Breast epithelium (tissue), 4 donors: Measurements from ENCODE around the gene DUS2. TPM values are rescaled to one million over a fixed set of nuclear protein-coding genes. Genes with fewer than 3 reads are reported as not detected.

Experiments
- DNase-seq, 2 donors: peaks; one replicate each; pipeline ENCODE4 v3.0.0-alpha.2; 2019; ENCODE audit warnings: low spot score in 2 of 2
- H3K27ac ChIP-seq, 2 donors: fragments of 200-600 bp; sonication (generic) in 1 of 2; one replicate each; pipeline ENCODE4 v1.5.1; 2016 to 2019; ENCODE audit warnings: mild to moderate bottlenecking in 1 of 2
- H3K27me3 ChIP-seq, 2 donors: fragments of 200-600 bp; sonication (generic) in 1 of 2; one replicate each; pipeline versions ENCODE4 v1.5.1 to v1.6.0; 2017 to 2019; ENCODE audit warnings: control low read depth in 1 of 2, mild to moderate bottlenecking in 1 of 2
- H3K36me3 ChIP-seq: fragments of 200-600 bp; one replicate; pipeline ENCODE4 v1.5.1; 2019
- H3K4me1 ChIP-seq, 2 donors: fragments of 200-600 bp; sonication (generic); one replicate each; pipeline ENCODE4 v1.5.1; 2016 to 2019; ENCODE audit warnings: control low read depth in 1 of 2
- H3K4me3 ChIP-seq, 3 donors: fragments of 200-600 bp; sonication (generic); 1 replicate in 2 of 3; 2 replicates in 1 of 3; pipeline ENCODE4 v1.5.1; 2016 to 2019; ENCODE audit warnings: mild to moderate bottlenecking in 3 of 3, moderate library complexity in 2 of 3
- H3K9me3 ChIP-seq, 2 donors: fragments of 200-600 bp; sonication (generic) in 1 of 2; one replicate each; pipeline ENCODE4 v1.5.1; 2016 to 2019; ENCODE audit warnings: control low read depth in 1 of 2
- CTCF ChIP-seq, 3 donors: fragments of 450-650 bp; IDR thresholded peaks; one replicate each; pipeline ENCODE4 v1.5.1; 2016 to 2017; ENCODE audit warnings: antibody characterized with exemption in 3 of 3, mild to moderate bottlenecking in 3 of 3, moderate library complexity in 3 of 3
- POLR2A ChIP-seq: fragments of 450-650 bp; IDR thresholded peaks from one replicate; pipeline ENCODE4 v1.6.1; 2016; ENCODE audit warnings: antibody characterized with exemption, mild to moderate bottlenecking, moderate library complexity
- POLR2AphosphoS5 ChIP-seq, 3 donors: sonication (generic); formaldehyde crosslinking; IDR thresholded peaks; one replicate each; pipeline ENCODE4 v1.6.1; 2017; ENCODE audit warnings: antibody characterized with exemption in 3 of 3
- intact Hi-C: fragments of 100-400 bp; cut with DNase I; formaldehyde crosslinking; loops from one replicate; pipeline ENCODE4 v1.15.1; 2023; ENCODE audit warnings: low total_unique reads
- total RNA-seq, 3 donors: library from RNA; depleted of rRNA; stranded (reverse); fragments of >200 nt; gene quantifications; one replicate each; pipeline ENCODE4 v1.1.0, GENCODE V29; 2016

Gene DUS2
- total RNA-seq, 3 donors from 2014 or later = 6.9 to 10.5 (median 7.7) TPM

- no peak overlapping the region for H3K4me3 ChIP-seq
- no peak overlapping the region for H3K27ac ChIP-seq
- no peak for TF ChIP-seq CTCF (IDR thresholded peaks at IDR 0.05)
- TF ChIP-seq POLR2A = no peak
- no peak for TF ChIP-seq POLR2AphosphoS5 (IDR thresholded peaks at IDR 0.05)
- H3K36me3 ChIP-seq = no peaks in the 10 kb centered on the region
- no peaks in the 10 kb centered on the region for H3K9me3 ChIP-seq
- H3K4me1 ChIP-seq = no peaks in the 10 kb centered on the region
- no peak for DNase-seq
- H3K27me3 ChIP-seq = no peaks in the 10 kb centered on the region
- intact Hi-C loops = no loop called here
Measured at GRCh38 chr16:68062910-68063393, 39.9 kb downstream of the DUS2 start.

GRCh38 chr16:68064791-68065365, 41.8 kb downstream of the DUS2 start:
- Histone ChIP-seq H3K27ac (peak overlapping the region in 1 of 2 donors; percentile 48), H3K27me3 (no peaks in the 10 kb centered on the region), H3K9me3 (no peaks in the 10 kb centered on the region), H3K4me1 (no peaks in the 10 kb centered on the region), H3K4me3 (no peak overlapping the region), H3K36me3 (no peaks in the 10 kb centered on the region)
- DNase-seq = no peak
- intact Hi-C loops = no loop called here
- TF ChIP-seq POLR2A (no peak), CTCF (IDR thresholded peaks at IDR 0.05) (peak; percentile 60 to 65 (median 63)), POLR2AphosphoS5 (IDR thresholded peaks at IDR 0.05) (no peak)

DNA sequence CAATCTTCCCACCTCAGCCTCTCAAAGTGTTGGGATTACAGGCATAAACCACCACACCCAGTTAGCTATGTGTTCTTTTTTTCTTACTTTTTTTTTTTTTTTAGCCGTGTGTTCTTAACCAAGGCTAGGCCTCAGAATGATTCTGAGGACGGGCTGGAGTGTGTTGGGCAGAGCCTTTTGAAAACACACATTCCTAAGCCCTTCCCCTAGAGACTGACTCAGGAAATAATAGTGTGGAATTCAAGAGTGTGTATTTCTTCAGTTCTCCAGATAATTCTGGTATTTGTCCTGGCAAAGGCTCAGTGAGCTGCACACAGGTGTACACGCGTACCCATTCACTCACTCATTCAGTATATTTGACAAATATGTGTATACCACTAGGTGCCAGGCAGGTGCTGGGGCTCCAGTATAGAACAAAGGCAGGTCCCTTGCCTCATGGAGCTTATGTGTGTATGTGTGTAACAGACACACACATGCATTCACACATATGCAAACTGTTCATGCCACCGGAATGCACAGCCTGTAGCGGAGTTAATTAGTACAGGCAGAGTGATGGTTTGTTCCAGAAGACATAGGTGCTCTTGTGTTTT, 42.7 kb downstream of the DUS2 start:
- no peaks in the 10 kb centered on the region for H3K9me3 ChIP-seq
- TF ChIP-seq POLR2AphosphoS5 (IDR thresholded peaks at IDR 0.05) (no peak), CTCF (IDR thresholded peaks at IDR 0.05) (no peak), POLR2A (no peak)
- no peak overlapping the region for H3K27ac ChIP-seq
- no peaks in the 10 kb centered on the region for H3K4me1 ChIP-seq
- H3K27me3 ChIP-seq = no peaks in the 10 kb centered on the region
- intact Hi-C loops = no loop called here
- no peaks in the 10 kb centered on the region for H3K36me3 ChIP-seq
- no peak overlapping the region for H3K4me3 ChIP-seq
- DNase-seq = no peak

GRCh38 chr16:68066763-68067162, 43.7 kb downstream of the DUS2 start:
- H3K4me3 ChIP-seq = no peak overlapping the region
- no peak for DNase-seq
- TF ChIP-seq POLR2AphosphoS5 (IDR thresholded peaks at IDR 0.05) = no peak
- TF ChIP-seq POLR2A = no peak
- no peaks in the 10 kb centered on the region for H3K4me1 ChIP-seq
- H3K27me3 ChIP-seq = no peaks in the 10 kb centered on the region
- intact Hi-C loops = no loop called here
- no peak overlapping the region for H3K27ac ChIP-seq
- H3K9me3 ChIP-seq = no peaks in the 10 kb centered on the region
- no peaks in the 10 kb centered on the region for H3K36me3 ChIP-seq

DNA sequence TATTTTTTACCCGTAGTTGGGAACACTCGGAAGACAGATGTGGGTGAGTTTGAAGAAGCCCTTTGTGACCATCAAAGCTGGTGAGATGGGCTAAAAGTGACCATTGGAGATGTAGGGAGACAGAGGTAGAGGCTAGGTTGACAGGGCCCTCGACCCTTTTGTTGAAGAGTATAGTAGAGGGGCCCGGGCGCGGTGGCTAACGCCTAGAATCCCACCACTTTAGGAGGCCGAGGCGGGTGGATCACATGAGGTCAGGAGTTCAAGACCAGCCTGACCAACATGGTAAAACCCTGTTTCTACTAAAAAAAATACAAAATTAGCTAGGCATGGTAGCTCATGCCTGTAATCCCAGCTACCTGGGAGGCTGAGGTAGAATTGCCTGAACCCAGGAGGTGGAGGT, 45.8 kb downstream of the DUS2 start:
- Histone ChIP-seq H3K4me1 (no peaks in the 10 kb centered on the region), H3K27me3 (no peaks in the 10 kb centered on the region), H3K9me3 (no peaks in the 10 kb centered on the region), H3K4me3 (no peak overlapping the region), H3K27ac (no peak overlapping the region), H3K36me3 (no peaks in the 10 kb centered on the region)
- intact Hi-C loops = no loop called here
- no peak for DNase-seq
- TF ChIP-seq CTCF (IDR thresholded peaks at IDR 0.05) (no peak), POLR2AphosphoS5 (IDR thresholded peaks at IDR 0.05) (no peak), POLR2A (no peak)
